HG03045 (cell line): ENCODE data around the gene SCFD2.

Experiments
- ATAC-seq: cut with Tn5 transposase; IDR thresholded peaks from one replicate; pipeline ENCODE4 v1.9.1; 2021; ENCODE audit warnings: mild to moderate bottlenecking, moderate library complexity; ENCODE audit not compliant: unreplicated experiment

The SCFD2 gene

GRCh38 chr4:52868133-52868532 lies 497.7 kb downstream of the SCFD2 start:
- no peak for ATAC-seq

GRCh38 chr4:52867163-52867562 lies 498.7 kb downstream of the SCFD2 start:
- ATAC-seq = no peak

- no peak for ATAC-seq
These were observed 499.1 kb downstream of the SCFD2 start for GRCh38 chr4:52866734-52867133.

- ATAC-seq = no peak
These were observed 500.6 kb downstream of the SCFD2 start for GRCh38 chr4:52865300-52865699.

GRCh38 chr4:52864793-52865192 lies 501.1 kb downstream of the SCFD2 start:
- ATAC-seq = no peak

GRCh38 chr4:52863324-52863723 lies 502.5 kb downstream of the SCFD2 start:
- ATAC-seq = no peak

GRCh38 chr4:52862639-52863161 lies 503.2 kb downstream of the SCFD2 start:
- no peak for ATAC-seq

GRCh38 chr4:52861879-52862616 lies 503.8 kb downstream of the SCFD2 start, which contains the start of gene RASL11B:
Gene RASL11B, plus strand, starts transcription at chr4:52862317. Its CDS starts 191 bp downstream, at chr4:52862508.
- ATAC-seq = peak; percentile 99

DNA sequence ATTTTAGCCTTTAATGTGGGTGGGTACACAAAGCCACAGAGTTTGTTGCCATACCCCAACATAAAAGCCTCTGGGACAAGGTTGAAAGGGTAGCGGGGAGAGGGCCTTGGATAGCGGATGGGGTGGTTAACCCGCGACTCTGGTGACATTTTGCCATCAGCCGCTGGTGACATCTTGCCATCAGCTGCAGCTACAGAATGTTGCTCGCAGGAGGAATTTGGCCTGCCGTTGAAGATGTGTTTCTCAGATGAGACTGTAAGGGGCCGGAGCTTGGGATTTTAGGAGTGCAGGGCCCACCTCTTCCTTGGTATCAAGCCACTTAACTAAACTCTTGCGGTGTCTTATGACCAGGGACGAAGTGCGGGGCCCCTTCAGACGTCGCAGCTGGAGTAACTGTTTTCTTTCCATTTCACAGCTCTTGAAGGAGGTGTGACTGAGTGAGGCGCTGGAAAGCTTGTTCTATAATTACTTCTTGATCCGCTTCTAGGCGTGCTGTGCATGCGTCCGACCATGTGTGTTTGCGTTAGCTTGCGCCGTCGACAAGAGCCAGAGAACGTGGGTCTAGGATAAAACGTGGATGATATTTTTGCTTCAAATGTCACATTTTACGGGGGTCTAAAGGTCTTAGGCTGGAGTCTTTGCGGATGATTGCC lies 504.6 kb downstream of the SCFD2 start:
- no peak for ATAC-seq

DNA sequence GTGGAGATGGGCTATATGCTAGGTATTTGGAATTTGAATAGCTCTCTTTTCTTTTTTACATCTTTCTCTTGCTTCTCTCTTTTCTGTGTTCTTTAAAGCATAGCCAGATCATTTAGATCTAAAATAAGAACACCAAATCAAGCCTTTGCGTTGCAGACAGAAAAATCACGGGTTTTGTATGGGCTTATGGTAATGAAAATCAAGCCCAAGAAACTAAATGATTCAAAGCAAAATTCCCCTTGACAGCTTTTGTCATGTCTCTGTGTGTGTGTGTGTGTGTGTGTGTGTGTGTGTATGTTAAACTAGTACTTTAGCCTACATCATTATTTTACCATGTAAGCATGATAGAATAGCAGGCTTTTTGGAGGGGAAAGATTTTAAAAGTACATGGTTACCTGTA lies 505.5 kb downstream of the SCFD2 start:
- ATAC-seq = no peak

DNA sequence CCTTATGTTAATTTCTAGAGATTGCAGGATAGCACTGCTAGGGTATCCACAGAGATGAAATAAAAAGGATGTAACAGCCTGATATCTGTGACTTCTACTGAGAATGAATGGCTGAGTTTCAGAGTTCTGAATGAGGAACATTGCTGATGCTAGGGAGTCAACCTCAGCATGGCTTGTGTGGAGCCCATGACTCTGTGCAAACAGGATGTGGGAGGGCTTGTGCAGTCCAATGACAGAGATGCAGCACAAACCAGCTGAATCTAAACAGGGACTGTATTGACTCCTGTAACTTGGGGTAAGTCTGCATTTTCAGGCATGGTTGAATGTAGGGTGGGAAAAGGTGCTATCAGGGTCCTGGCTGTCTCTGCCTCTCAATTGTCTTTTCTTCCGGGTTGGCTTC lies 509.1 kb downstream of the SCFD2 start:
- ATAC-seq = no peak

GRCh38 chr4:52853351-52853750 lies 512.5 kb downstream of the SCFD2 start:
- no peak for ATAC-seq

DNA sequence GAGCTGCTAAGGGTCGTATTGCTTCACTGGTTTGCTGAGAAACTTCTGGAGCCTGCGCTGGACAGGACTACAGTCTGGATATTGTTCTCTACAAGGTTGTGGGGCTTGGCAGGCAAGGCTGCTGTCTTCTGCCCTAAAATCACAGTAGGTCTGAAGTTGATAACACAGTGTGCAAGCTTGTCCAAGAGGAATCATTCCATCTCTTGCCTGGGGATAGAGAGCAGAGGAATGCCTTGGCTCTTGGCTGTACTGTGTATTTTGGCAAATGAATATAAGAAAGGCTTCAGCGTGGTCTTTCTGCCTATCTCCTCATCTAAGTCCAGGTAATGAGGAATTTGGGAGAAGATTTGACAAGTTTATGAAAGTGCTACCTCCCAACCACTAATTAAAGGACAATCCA lies 513.1 kb downstream of the SCFD2 start:
- ATAC-seq = no peak

DNA sequence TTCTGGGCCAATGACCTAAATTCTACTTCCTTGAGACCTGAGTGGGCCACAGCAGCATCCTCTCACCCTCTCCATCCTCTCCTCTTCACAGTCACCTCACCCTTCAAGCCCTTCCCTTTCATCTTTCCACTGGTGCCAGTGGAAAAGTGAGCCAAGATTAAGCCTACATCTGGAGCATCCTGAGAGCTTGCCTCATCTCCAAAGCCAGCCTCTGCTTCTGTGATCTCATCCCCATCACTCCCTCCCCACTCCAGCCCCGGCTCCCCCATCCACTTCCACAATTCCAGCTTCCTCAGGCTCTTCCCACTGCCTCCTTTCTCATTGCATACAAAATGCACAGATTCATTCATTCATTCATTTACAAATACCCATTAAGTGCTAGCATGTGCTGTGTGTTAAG lies 513.8 kb downstream of the SCFD2 start:
- no peak for ATAC-seq

- ATAC-seq = no peak
These were observed 515.3 kb downstream of the SCFD2 start for GRCh38 chr4:52850406-52851124.

DNA sequence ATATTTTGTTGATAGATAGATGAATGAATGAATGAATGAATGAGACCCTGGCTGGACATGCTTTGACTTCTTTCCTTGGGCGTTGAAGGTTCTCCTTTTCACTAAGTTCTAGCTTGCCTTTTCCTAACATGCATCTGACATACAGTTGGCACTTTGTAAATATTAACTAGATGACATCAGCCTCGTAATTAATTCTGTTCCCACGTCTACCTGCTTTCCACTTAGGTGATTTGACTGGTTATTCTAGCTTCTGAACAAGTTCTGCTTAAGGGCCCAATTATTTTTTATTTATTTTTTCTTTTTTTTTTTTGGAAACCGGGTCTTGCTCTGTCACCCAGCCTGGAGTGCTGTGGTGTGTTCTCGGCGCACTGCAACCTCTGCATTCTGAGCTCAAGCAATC lies 517.6 kb downstream of the SCFD2 start:
- ATAC-seq = no peak

- no peak for ATAC-seq
These were observed 519.4 kb downstream of the SCFD2 start for GRCh38 chr4:52846502-52846901.

- no peak for ATAC-seq
These were observed 521.3 kb downstream of the SCFD2 start for GRCh38 chr4:52844596-52844995.

GRCh38 chr4:52843958-52844357 lies 521.9 kb downstream of the SCFD2 start:
- ATAC-seq = no peak

DNA sequence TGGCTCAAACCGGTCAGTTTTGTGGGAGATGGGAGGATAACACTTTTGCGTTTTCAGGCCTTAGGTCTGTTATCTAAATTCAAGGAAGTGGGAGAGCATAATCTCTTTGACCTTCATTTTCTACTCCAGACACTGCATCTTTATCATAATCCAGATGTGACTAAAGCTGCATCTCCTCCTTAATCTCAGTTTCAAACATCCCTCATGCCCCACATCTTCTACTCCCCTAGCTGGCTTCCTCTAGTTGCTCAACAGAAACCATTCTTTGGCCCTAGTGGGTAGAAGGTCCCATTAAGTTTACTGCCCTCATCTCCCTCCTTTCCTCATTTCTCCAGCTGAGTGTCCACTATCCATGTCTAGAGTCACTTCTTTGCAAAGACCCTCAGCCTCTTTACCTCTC lies 522.5 kb downstream of the SCFD2 start:
- ATAC-seq = no peak

DNA sequence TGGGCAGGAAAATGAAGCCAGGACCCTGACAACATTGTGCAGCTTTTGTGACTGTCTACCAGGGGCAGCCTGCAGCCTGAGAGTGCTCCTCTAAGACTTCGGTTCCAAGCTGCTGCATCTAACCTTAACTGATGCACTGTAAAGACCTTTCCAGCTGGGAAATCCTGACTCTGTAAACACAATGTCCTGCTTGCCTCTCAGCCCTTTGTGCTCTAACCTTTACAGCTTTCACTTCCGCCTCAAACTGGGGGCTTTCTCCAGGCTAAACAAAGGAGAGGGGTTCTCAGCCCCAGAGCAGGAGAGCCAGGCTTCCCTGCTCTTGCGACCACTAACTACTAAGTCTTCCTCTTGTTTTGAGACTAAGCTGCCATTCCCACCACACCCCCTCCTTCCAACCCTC lies 523.1 kb downstream of the SCFD2 start:
- no peak for ATAC-seq
